HG03066 (cell line): ENCODE measurements around the gene SPATA6L.
"Not testable (repeated sequence)": the region's sequence is repeated elsewhere in the genome, so short reads cannot be mapped to it uniquely, and the experiment has no call there.

ENCODE experiments used
- ATAC-seq: cut with Tn5 transposase; IDR thresholded peaks from one replicate; pipeline ENCODE4 v1.9.1; 2021; ENCODE audit warnings: low read depth; ENCODE audit not compliant: unreplicated experiment

The SPATA6L gene

GRCh38 chr9:4678679-4679267 is 12.5 kb upstream of the SPATA6L start:
- ATAC-seq = no peak

DNA sequence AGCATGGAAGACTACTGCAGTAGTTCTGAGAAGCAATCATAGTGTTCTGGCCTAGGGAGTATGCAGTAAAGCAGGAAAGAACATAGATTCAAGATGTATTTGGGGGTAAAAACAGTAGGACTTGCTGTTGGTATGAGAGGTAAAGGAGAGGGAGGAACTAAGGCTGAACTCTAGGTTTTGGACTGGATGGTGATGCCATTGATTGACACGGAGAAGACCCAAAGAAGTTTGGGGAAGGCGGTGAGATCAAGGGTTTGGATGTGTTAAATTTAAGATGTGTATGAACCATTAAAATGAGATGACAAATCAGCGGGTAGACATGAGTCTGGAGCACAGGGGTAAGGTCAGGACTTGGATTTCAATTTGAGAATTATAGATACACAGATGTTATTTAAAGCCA is 11.1 kb upstream of the SPATA6L start:
- no peak for ATAC-seq

DNA sequence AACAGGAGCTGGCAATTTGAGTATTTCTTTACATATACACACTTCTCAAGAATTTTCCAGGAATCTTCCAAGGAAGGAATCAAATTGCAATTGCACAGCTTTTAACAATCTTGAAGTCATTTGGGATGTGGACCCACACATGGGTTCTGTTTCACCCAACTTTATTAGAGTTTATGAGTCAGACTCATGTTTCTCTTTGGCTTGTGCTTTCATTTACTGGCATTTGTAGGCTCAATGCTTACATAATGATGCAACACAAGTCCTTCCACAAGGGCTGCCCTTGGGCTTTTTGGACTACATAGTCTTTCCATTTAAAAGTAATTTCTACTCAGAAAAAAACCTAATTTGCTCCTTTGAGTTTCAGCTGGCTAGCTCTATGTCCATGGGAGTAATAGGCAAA is 8.5 kb upstream of the SPATA6L start:
- no peak for ATAC-seq

DNA sequence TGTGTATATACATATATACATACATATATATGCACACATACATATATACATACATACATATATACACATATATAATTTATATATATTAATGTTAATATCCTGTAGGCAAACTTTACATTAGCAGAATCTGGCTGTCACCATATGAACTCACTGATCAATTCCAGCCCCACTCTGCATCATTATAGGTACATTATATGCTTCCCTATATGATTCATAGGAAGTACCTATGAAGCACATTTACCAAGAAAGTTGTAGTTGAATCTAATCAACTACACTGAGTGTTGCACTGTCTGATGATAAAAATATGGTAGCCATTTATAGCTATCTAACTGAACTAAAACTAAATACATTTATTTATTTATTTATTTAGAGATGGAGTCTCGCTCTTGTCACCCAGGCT is 5.5 kb upstream of the SPATA6L start:
- no peak for ATAC-seq

DNA sequence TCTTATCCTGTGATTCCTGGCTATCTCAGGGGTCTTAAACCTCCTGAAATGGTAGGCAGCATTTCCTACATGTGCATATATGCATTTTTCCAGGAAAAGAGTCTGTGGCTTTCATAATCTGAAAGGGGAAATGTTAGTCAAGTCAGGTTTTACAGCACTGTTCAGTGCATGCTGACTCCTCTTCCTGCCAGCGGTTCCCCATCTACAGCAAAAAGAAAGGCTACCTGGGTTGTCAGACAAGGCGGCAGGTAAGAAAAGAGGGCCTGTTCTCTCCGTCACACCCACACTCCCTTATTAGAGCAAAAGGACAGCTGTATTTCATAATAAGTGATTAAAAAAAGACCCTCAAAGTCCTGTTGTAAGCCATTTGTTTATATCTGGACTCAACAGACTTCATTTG is 4.3 kb upstream of the SPATA6L start:
- ATAC-seq = no peak

DNA sequence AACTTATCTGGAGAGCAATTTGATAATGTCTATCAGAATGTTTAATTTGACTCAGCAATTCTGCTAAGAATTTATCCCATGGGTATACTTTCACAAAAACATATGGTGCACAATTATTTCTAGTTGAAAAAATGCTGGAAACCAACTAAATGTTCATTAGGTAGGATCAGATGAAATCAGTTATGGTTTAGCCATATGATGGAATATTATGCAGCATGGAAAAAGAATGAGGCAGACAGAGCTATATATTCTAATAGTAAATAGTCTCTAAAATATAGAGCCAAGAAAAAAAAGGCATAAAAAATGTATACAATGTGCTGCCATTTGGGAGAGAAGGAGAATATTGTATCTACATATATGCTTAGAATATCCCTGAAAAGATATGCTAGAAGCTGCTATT is 3.6 kb upstream of the SPATA6L start:
- ATAC-seq = no peak

GRCh38 chr9:4668604-4669003 is 2.3 kb upstream of the SPATA6L start:
- no peak for ATAC-seq

- no peak for ATAC-seq
Measured at GRCh38 chr9:4667681-4668080, 1.4 kb upstream of the SPATA6L start.

DNA sequence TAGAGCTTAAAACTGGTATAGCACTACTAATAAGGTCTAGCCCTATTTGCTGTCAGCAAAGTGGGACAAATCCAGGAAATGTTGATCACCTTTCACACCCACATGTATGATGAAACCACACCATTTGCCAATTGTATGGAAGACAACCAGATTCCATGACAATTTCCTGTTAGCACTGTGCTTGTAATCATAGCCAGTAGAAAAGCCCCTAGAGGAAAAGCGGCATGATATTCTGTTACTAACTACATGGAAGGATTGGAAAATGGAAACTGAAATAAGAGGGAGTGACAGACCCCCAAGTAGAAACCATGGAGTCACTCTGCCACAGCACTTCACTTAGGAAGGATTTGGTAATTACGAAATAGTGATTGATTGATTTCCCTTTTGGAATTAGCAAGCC is 923 bp downstream of the SPATA6L start:
- no peak for ATAC-seq

DNA sequence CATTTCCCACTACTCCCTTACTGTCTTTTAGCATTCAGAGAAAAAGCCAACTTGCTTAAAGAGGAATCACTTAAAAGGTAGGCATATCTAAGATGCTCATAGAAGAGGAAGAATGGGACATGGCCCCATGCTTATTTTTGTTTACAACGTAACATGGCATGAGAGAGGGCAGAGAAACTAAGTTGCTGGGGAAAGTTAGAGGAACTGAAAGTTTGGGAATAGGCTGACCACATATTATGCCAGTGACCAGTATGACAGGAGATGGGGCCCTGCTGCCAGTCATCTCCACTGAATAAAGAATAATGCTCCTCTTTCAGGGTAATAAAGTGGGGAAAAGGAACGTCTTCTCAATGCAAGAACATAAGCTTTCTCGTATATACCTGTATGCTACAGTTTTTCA is 2.3 kb downstream of the SPATA6L start:
- ATAC-seq = no peak

- no peak for ATAC-seq
Measured at GRCh38 chr9:4662989-4663792, 3.1 kb downstream of the SPATA6L start.

DNA sequence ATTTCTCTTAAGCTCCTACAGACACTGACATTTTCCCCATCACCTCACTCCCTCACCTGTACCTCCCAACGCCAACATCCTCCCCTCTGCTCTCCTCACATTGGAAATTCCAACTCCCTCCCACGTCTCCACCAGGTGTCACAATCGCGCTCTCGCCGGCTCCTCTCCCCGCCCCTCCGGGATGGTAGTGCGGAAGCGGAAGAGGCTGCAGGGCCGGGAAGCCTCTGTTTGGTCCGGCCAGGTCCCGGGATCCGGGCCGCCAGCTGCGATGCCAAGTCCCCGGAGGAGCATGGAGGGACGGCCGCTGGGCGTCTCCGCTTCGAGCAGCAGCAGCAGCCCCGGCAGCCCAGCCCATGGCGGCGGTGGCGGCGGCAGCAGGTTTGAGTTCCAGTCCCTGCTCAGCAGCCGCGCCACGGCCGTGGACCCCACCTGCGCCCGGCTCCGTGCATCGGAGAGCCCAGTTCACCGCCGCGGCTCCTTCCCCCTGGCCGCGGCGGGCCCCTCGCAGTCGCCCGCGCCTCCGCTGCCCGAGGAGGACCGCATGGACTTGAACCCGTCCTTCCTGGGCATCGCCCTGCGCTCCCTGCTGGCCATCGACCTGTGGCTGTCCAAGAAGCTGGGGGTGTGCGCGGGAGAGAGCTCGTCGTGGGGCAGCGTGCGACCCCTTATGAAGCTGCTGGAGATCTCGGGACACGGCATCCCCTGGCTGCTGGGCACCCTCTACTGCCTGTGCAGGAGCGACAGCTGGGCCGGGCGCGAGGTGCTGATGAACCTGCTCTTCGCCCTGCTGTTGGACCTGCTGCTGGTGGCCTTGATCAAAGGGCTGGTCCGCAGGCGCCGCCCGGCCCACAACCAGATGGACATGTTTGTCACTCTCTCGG is 3.9 kb downstream of the SPATA6L start, which contains the start of gene PLPP6:
Gene PLPP6 (plus strand): TSS at position 187 of the 881 bp plus-strand sequence. CDS start 82 bp downstream, at position 269.
- peak; percentile 85 for ATAC-seq

DNA sequence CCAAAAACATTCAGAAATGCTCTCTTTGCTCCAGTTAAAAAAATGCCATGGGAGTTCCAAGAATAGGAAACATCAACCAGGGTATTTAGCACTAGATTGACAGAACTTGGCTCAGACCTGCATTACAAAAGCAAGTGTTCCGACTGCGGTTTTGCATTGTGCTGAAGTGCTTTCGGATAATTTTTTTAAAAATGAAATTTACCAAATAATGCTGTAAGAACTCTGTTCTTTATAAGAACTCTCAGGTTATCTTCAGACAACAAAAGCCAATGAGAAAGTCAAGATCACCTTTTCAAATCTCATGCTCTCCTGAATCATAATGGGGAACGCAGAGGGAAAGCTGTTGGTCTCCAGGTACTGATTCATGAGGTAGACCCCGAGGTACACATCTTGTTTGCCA is 4.7 kb downstream of the SPATA6L start:
- ATAC-seq = no peak

DNA sequence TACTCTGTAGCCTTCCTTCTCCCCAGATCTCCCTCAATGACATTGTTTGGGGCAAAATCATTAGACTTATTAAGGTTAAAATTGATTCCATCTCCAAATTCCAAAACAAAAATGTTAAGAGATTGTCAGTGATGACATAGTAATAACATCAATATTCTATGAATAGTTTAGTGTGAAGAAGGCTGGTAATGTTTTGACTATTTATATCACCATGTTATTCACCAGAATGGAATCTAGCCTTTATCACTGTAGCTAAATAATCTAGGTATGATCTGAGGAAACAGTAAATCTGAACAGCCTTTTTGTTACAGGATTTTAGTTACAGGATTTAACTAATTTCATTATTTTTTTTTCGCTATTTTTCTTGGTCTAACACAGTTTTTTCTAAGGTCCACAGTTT is 5.1 kb downstream of the SPATA6L start:
- no peak for ATAC-seq

DNA sequence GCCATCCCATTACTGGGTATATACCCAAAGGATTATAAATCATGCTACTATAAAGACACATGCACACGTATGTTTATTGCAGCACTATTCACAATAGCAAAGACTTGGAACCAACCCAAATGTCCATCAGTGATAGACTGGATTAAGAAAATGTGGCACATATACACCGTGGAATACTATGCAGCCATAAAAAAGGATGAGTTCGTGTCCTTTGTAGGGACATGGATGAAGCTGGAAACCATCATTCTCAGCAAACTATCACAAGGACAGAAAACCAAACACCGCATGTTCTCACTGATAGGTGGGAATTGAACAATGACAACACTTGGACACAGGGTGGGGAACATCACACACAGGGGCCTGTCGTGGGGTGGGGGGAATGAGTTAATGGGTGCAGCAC is 5.6 kb downstream of the SPATA6L start:
- not testable (repeated sequence) for ATAC-seq

DNA sequence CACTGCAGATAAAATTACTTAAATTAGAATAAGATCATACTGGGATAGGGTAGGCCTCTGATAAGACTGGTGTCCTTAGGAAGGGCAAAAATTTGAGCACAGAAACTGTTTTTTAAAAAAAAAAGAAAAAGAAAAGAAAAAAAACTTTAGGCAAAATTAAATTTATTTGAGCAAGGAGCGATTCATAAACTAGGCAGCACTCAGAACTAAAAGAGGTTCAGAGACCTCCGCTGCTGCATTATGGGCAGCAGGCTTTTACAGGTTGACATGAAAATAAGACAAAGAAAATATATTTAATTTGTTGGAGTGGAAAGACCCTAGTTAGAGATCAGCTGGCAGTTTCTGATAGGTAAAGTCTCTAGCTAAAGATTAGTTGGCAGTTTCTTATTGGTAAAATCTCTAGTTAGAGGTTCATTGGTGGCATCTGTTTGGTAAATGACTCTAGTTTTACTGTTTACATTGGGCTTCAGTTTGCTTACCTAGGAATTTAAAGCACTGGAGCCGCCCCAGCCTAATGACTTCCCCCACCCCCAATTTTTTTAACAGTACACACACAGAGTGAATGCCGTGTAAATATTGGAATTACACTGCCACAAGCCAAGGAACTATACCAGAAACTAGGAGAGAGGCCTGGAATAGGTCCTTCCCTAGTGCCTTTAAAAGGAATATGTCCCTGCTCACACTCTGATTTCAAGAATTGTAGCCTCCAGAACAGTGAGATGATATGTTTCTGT is 8.7 kb downstream of the SPATA6L start:
- ATAC-seq = no peak

GRCh38 chr9:4656621-4657020 is 9.7 kb downstream of the SPATA6L start:
- ATAC-seq = no peak

DNA sequence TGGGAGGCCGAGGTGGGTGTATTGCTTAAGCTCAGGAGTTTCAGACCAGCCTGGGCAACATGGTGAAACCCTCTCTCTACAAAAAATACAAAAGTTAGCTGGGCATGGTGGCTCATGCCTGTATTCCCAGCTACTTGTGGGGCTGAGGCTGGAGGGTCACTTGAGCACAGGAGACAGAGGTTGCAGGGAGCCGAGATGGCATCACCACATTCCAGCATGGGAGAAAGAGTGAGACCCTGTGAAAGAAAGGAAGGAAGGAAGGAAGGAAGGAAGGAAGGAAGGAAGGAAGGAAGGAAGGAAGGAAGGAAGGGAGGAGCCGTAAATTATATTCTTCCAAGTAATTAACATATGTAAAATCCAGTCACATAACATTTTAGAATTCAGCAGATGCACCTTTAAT is 10.1 kb downstream of the SPATA6L start:
- not testable (repeated sequence) for ATAC-seq

DNA sequence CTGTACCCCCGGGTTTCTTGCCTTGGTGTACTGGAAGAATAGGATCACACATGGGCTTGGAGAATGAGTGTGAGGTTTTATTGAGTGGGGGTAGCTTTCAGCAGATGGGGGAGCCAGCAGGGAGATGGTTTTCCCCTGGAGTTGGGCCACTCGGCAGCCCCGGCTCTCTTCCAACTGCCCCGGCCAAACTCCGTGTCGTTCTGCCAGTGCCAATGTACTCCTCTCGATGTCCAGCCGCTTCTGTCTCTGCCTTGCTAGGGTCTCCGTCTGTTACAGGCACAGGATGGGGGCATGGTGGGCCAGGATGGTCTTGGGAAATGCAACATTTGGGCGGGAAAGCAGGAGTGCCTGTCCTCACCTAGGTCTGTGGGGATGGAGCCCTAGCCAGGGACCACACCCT is 11.7 kb downstream of the SPATA6L start:
- no peak for ATAC-seq

DNA sequence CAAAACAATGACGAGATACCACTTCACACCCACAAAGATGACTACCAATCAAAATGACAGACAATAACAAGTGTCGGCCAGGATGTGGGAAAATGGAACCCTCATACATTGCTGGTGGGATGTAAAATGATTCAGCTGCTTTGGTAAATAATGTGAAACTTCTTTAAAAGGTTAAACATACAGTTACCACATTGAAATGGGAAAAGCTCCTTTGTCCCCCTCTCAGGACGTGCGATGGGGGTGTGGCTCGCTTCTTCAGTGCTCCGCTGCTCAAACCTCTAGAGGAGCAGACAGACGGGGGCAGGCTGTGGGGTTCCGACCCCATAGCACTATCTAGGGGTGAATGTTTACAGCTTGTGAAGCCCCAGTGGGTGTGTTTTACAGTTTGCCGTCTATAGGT is 12.2 kb downstream of the SPATA6L start:
- no peak for ATAC-seq

DNA sequence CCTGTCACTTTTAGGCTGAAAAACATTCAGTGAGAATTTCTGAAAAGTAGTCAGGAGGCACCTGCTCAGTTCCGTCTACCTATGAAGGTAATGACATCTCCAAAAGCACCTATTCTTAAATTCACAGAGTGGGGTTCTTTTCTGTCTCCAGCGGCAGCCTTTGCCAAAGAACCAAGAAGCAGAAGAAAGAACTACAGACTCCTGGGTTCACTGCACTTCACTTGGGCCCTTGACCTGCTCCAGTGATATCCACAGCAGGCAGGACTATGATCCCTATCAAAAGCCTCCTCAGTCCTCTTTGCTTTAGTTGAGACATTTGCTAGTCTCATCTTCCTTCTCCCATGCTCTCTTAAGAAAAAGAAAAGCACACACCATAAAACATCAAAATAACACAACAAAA is 23.9 kb downstream of the SPATA6L start:
- ATAC-seq = no peak
